HEK293T (cell line): Measurements from ENCODE around the gene HOXB3.

ENCODE experiments used
- CTCF ChIA-PET: fragments of 350-600 bp; formaldehyde crosslinking; extraction: SDS; loops from one replicate; lab custom pipeline; 2021; ENCODE audit warnings: antibody characterized with exemption, inconsistent platforms; lab: Yijun Ruan, JAX
- POLR2A ChIA-PET: fragments of 350-600 bp; formaldehyde crosslinking; extraction: SDS; loops from one replicate; lab custom pipeline; 2020; ENCODE audit warnings: antibody characterized with exemption, inconsistent platforms; lab: Yijun Ruan, JAX
- DNase-seq: peaks from one replicate; pipeline ENCODE4 v3.0.0; 2012; ENCODE audit warnings: mixed read lengths; ENCODE audit errors: extremely low spot score
- ARNT ChIP-seq: fragments of 450-650 bp; IDR thresholded peaks from 2 replicates; pipeline ENCODE4 v1.6.1; 2017; ENCODE audit warnings: mild to moderate bottlenecking
- BHLHE40 ChIP-seq: fragments of 450-650 bp; IDR thresholded peaks from 2 replicates; pipeline ENCODE4 v1.6.1; 2016; ENCODE audit warnings: mild to moderate bottlenecking, moderate library complexity, borderline replicate concordance
- CTBP1 ChIP-seq: fragments of 450-650 bp; IDR thresholded peaks from 2 replicates; pipeline ENCODE4 v1.6.1; 2016; ENCODE audit warnings: borderline replicate concordance
- ELF4 ChIP-seq: fragments of 450-650 bp; IDR thresholded peaks from 2 replicates; pipeline ENCODE4 v1.6.1; 2017; ENCODE audit warnings: antibody characterized with exemption
- FOXA1 ChIP-seq: fragments of 450-650 bp; IDR thresholded peaks from 2 replicates; pipeline ENCODE4 v1.6.1; 2016; ENCODE audit warnings: mild to moderate bottlenecking
- FOXK2 ChIP-seq: fragments of 450-650 bp; IDR thresholded peaks from 2 replicates; pipeline ENCODE4 v1.6.1; 2016; ENCODE audit warnings: mild to moderate bottlenecking
- FOXM1 ChIP-seq: fragments of 450-650 bp; IDR thresholded peaks from 2 replicates; pipeline ENCODE4 v1.6.1; 2017; ENCODE audit warnings: mild to moderate bottlenecking, borderline replicate concordance
- HDGF ChIP-seq: fragments of 450-650 bp; IDR thresholded peaks from 2 replicates; pipeline ENCODE4 v1.6.1; 2017; ENCODE audit warnings: antibody characterized with exemption, borderline replicate concordance
- L3MBTL2 ChIP-seq: fragments of 450-650 bp; conservative IDR thresholded peaks from 2 replicates; pipeline ENCODE4 v1.6.1; 2016; ENCODE audit warnings: mild to moderate bottlenecking
- LEF1 ChIP-seq: fragments of 450-650 bp; IDR thresholded peaks from 2 replicates; pipeline ENCODE4 v1.6.1; 2017; ENCODE audit warnings: mild to moderate bottlenecking, borderline replicate concordance
- NFRKB ChIP-seq: fragments of 450-650 bp; IDR thresholded peaks from 2 replicates; pipeline ENCODE4 v1.6.1; 2016; ENCODE audit warnings: mild to moderate bottlenecking, moderate library complexity
- SP1 ChIP-seq: fragments of 450-650 bp; IDR thresholded peaks from 2 replicates; pipeline ENCODE4 v1.6.1; 2017
- SUZ12 ChIP-seq: fragments of 450-650 bp; IDR thresholded peaks from 2 replicates; pipeline ENCODE4 v1.6.1; 2016; ENCODE audit warnings: mild to moderate bottlenecking
- TARDBP ChIP-seq: fragments of 450-650 bp; IDR thresholded peaks from 2 replicates; pipeline ENCODE4 v1.6.1; 2016
- ZNF384 ChIP-seq: fragments of 450-650 bp; IDR thresholded peaks from 2 replicates; pipeline ENCODE4 v1.6.1; 2016
- TF ChIP-seq, protein P1 (sequence below): fragments of 450-650 bp; IDR thresholded peaks from 2 replicates; pipeline ENCODE4 v1.6.1; 2016

HOXB3 gene

DNA sequence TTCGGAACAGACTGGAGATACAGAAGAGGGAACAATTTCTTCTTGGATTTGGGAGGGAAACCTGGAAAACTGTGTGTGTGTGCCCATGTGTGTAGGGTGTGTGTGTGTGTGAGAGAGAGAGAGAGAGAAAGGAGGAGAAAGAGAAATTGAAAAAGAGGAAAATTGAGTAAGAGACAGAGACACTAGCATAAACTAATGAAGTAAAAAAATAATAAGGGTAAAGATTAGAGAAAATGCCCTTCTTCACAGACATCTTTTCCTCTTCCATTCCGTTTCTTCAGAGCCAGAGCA lies 31.3 kb downstream of the HOXB3 start:
- TF ChIP-seq ARNT (no peak), SUZ12 (no peak), FOXK2 (no peak), ELF4 (no peak), TARDBP (no peak), FOXM1 (no peak), LEF1 (no peak), CTBP1 (no peak), FOXA1 (no peak), HDGF (no peak), BHLHE40 (no peak), SP1 (no peak), ZNF384 (no peak), NFRKB (no peak), L3MBTL2 (no peak)
- TF ChIP-seq, protein P1, sequence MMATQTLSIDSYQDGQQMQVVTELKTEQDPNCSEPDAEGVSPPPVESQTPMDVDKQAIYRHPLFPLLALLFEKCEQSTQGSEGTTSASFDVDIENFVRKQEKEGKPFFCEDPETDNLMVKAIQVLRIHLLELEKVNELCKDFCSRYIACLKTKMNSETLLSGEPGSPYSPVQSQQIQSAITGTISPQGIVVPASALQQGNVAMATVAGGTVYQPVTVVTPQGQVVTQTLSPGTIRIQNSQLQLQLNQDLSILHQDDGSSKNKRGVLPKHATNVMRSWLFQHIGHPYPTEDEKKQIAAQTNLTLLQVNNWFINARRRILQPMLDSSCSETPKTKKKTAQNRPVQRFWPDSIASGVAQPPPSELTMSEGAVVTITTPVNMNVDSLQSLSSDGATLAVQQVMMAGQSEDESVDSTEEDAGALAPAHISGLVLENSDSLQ, result no peak
- ChIA-PET CTCF (interaction anchor here (1.3 kb wide), 1 partner anchor 11 kb away, joined by 10 read pairs; no protein-coding TSS in a partner anchor), POLR2A (no interaction called here)
- no peak for DNase-seq

DNA sequence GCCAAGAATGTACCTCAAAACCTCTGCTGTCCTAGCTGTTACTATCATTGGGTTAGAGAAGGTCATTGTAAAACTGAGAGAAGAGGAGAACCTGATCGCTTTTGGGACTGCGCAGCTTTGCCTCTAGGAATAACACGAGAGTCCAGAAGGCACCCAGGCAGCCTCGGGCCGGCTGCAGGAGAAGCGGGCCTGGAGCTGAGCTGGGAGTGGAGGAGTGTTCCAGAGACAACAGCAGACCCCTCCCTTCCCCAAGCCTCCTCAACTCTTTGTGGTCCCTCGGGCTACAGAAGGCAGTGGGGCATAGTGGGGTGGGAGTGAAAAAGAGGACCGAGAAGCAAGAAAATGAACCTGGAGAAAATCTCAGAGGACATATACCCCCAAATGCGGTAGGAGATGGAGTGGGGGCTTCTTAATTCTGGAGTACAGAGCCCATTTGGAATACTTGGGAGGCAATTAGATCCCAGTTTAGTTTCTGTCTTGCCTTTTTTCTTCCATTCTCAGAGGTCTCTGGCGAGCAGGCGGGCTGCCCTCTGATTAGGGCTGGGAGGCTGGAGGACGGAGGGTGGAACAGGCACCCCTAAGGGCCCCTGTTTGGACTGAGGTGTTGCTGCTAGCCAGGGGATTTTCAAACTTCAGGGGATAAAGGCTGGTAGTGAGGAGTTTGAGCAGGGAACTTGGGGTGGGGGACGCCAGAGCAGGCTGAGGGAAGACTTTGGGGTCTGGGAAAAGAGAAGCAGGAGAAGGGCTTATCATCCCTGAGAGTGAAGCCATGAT lies 31.8 kb downstream of the HOXB3 start:
- DNase-seq, result no peak
- POLR2A ChIA-PET, result interaction anchor here (1.7 to 3.6 kb wide), 3 partner anchors 9 to 31 kb away, joined by 12 to 25 read pairs (median 19); partner anchors contain the start of gene HOXB3

DNA sequence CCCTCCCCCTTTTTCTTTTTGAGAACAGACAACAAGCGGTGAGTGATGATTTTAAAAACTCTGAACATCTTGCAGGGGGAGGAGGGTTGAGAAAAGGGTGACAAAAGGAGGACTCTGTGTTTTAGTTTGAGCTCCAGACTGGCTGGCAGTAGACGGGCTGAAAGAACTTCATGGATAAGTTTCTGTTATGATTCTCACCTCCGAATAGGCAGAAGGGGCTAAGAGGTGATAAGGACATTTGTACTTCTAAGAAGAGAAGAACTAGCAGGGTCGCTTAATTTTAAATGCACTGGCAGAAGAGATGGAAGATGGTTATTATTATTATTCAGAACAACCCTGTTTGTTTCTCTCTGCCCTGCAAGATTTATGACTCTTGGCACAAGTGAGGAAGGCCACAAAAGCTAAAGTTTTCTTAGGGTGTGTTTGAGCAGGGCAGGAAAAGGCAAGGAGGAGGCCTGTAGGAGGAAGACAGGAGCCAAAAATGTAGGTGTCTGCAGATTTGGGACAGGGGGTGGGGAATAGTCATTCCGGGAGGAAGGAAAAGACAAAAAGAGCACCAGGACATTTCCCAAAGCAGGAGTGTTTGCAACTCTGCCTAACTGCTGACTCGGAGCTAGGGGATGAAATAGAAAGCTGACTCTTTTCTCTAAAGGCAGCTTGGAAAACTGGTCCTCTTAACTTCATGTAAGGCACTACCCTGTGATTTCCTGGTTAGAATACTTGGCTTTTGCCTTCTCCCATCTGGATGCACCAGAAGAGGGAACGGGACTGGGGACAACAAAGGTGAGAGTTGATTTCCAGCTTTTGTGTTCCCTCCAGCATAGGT lies 33.3 kb downstream of the HOXB3 start:
- CTCF ChIA-PET, result interaction anchor here (0.5 to 0.6 kb wide), 2 partner anchors 37 to 310 kb away, joined by 3 to 4 read pairs; partner anchors contain the start of gene HOXB5
- no peak for TF ChIP-seq LEF1
- TF ChIP-seq, protein P1, result peak; percentile 82
- POLR2A ChIA-PET, result interaction anchor here (0.6 to 3.6 kb wide), 6 partner anchors 10 to 58 kb away, joined by 3 to 25 read pairs (median 8); partner anchors contain the start of gene HOXB3
- DNase-seq, result no peak

More for the DNA sequence above, 31.8 kb downstream of the HOXB3 start:
- TF ChIP-seq BHLHE40 (no peak), SUZ12 (no peak), L3MBTL2 (no peak), CTBP1 (no peak), HDGF (no peak)
- CTCF ChIA-PET, result interaction anchor here (0.6 kb wide), 2 partner anchors 10 to 28 kb away, joined by 3 to 4 read pairs; no protein-coding TSS in a partner anchor

DNA sequence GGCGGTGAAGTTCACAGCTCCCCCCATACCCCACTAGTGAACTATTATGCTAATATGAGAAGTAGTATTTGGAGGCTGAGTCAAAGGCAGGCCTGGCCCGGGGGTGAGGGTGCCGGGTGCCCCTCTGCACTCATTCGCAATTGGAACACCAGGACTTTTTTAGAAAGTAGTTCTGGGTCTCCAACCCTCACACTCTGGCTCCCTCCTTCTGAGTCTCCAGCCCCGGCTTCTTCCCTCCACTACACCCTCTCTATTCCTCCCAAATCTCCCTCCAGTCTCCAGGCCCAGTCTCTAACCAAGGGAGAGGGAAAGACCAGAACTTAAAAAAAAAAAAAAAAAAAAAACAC lies 33.8 kb downstream of the HOXB3 start:
- DNase-seq, result no peak
- no peak for TF ChIP-seq CTBP1
- no peak for TF ChIP-seq L3MBTL2
- TF ChIP-seq, protein P1, result no peak
- no peak for TF ChIP-seq BHLHE40
- no peak for TF ChIP-seq FOXM1
- ChIA-PET CTCF (interaction anchor here (0.6 kb wide), 2 partner anchors 24 to 37 kb away, joined by 3 to 4 read pairs; partner anchors contain the start of gene HOXB5), POLR2A (interaction anchor here (0.8 to 3.6 kb wide), 5 partner anchors 9 to 67 kb away, joined by 3 to 25 read pairs (median 6); partner anchors contain the start of gene HOXB3)

DNA sequence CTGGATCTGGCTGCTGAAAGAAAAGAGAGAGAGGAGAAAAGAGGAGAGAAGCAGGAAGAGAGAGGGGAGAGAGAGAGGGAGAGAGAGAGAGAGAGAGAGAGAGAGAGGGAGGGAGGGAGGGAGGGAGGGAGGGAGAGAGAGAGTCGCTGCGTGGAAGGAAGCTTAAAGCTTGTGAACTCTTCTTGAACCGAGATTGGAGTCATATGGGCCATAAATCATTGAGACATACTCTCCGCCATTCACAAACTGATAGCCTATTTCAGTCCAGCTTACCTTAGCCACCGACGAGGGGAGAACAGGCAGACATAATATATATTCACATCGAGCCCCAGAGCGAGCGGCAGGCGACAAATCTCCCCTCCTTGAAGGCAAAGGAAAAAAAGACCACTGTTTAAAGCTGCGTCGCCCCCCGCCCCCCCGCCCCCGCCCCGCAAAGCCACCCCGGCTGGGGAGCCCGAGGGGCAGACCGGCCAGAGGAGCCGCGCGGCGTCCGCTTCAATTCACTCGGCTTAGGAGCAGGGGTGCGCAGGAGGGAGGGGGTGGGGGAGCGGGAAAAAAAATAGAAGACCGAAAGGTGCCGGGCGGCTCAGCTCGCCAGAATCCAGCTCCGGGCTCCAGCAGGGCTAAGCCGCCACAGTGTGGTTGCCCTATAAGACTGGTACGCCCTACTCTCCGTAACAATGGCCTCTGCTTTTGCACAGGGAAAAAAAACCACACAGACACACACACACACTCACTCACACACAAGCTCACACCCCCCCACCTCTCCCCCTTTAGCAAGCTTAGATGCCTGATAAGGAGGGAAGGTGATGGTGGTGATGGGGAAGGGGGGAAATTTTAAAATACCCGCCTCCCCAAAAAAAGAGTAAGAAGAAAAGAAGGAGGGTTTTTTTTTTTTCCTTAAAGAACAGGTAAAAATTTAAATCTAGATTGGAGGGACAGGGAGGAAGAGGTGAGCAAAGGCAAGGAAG lies 34.5 kb downstream of the HOXB3 start:
- POLR2A ChIA-PET, result interaction anchor here (0.6 to 3.6 kb wide), 8 partner anchors 8 to 70 kb away, joined by 3 to 25 read pairs (median 3); partner anchors contain the start of genes HOXB3 and HOXB9
- CTCF ChIA-PET, result interaction anchor here (0.6 kb wide), 1 partner anchor 24 kb away, joined by 3 read pairs; no protein-coding TSS in a partner anchor
- DNase-seq, result peak; percentile 79
- TF ChIP-seq FOXA1 (no peak), CTBP1 (peak; percentile 74), LEF1 (no peak), ZNF384 (no peak), FOXM1 (no peak), HDGF (no peak), L3MBTL2 (no peak), SUZ12 (no peak), ELF4 (no peak)
- TF ChIP-seq, protein P1, result peak; percentile 97
